GM23248 (cell line): ENCODE data around the gene EMC9. TPM values are rescaled to one million over a fixed set of nuclear protein-coding genes. Genes with fewer than 3 reads are reported as not detected.
A peak's percentile ranks its signal among the peaks of the same experiment; 100 is the strongest.

Experiments used
- DNase-seq: peaks from one replicate; pipeline ENCODE4 v3.0.0-alpha.2; 2015
- H2AFZ ChIP-seq: fragments of 200-600 bp; sonication (generic); 2 replicates; pipeline ENCODE4 v1.6.1; 2016; ENCODE audit warnings: antibody characterized with exemption
- H3F3A ChIP-seq: fragments of 200-600 bp; sonication (generic); 2 replicates; pipeline ENCODE4 v1.6.1; 2016; ENCODE audit warnings: mild to moderate bottlenecking, antibody characterized with exemption, mixed run types; ENCODE audit not compliant: insufficient read depth
- H3K27ac ChIP-seq: fragments of 200-600 bp; sonication (generic); 2 replicates; pipeline ENCODE4 v1.5.1; 2016; ENCODE audit warnings: mild to moderate bottlenecking
- H3K27me3 ChIP-seq: fragments of 200-600 bp; sonication (generic); replicated peaks from 2 replicates; pipeline ENCODE4 v1.6.1; 2016; ENCODE audit warnings: mild to moderate bottlenecking; ENCODE audit not compliant: insufficient read depth
- H3K36me3 ChIP-seq: fragments of 200-600 bp; sonication (generic); 2 replicates; pipeline ENCODE4 v1.6.1; 2016; ENCODE audit warnings: low read depth, mild to moderate bottlenecking
- H3K4me1 ChIP-seq: fragments of 200-600 bp; sonication (generic); 2 replicates; pipeline ENCODE4 v1.6.1; 2016; ENCODE audit warnings: mild to moderate bottlenecking; ENCODE audit not compliant: insufficient read depth
- H3K4me2 ChIP-seq: fragments of 200-600 bp; sonication (generic); one replicate; pipeline ENCODE4 v1.6.1; 2016; ENCODE audit warnings: mild to moderate bottlenecking; ENCODE audit not compliant: unreplicated experiment
- H3K4me3 ChIP-seq: fragments of 200-600 bp; sonication (generic); 2 replicates; pipeline ENCODE4 v1.5.1; 2016; ENCODE audit warnings: mild to moderate bottlenecking
- H3K79me2 ChIP-seq: fragments of 200-600 bp; sonication (generic); 2 replicates; pipeline ENCODE4 v1.6.1; 2016; ENCODE audit warnings: mild to moderate bottlenecking; ENCODE audit not compliant: insufficient read depth
- H3K9ac ChIP-seq: fragments of 200-600 bp; sonication (generic); 2 replicates; pipeline ENCODE4 v1.6.1; 2016; ENCODE audit warnings: mild to moderate bottlenecking
- H3K9me2 ChIP-seq: fragments of 200-600 bp; sonication (generic); 2 replicates; pipeline ENCODE4 v1.6.1; 2016; ENCODE audit warnings: mixed run types, mild to moderate bottlenecking, moderate library complexity; ENCODE audit not compliant: insufficient read depth
- H3K9me3 ChIP-seq: fragments of 200-600 bp; sonication (generic); one replicate; pipeline ENCODE4 v1.6.1; 2017; ENCODE audit warnings: low read depth
- H4K20me1 ChIP-seq: fragments of 200-600 bp; sonication (generic); 2 replicates; pipeline ENCODE4 v1.6.0; 2016; ENCODE audit not compliant: insufficient read depth
- EZH2 ChIP-seq: fragments of 200-600 bp; sonication (generic); IDR thresholded peaks from 2 replicates; pipeline ENCODE4 v1.6.1; 2018; ENCODE audit warnings: antibody characterized with exemption, mild to moderate bottlenecking; ENCODE audit not compliant: insufficient read depth, poor library complexity, severe bottlenecking
- EZH2phosphoT487 ChIP-seq: fragments of 200-600 bp; sonication (generic); IDR thresholded peaks from 2 replicates; pipeline ENCODE4 v1.6.1; 2018; ENCODE audit warnings: antibody characterized with exemption, moderate library complexity, mild to moderate bottlenecking, low read depth; ENCODE audit not compliant: insufficient read depth
- WGBS, 2 experiments: methylation state at CpG; one replicate each; pipeline ENCODE4 v1.1.6; 2015 to 2017; ENCODE audit warnings: low lambda C conversion rate in 2 of 2, low coverage in 1 of 2; ENCODE audit errors: missing lambda C conversion rate in 2 of 2; 5-methylcytosine and 5-hydroxymethylcytosine counted together
- in situ Hi-C: fragments of 300-500 bp; cut with MboI; formaldehyde crosslinking; loops from 2 replicates; pipeline ENCODE4 v1.15.0; 2020
- polyA plus RNA-seq: library from polyadenylated mRNA; unstranded; fragments of >200 nt; fragmentation: Nextera tagmentation; extraction: Ambion mirVana; gene quantifications from 2 replicates; pipeline ENCODE4 v1.2.1, GENCODE V29; 2016
- total RNA-seq: library from RNA; depleted of rRNA; stranded (reverse); fragments of >200 nt; shearing (Covaris generic); gene quantifications from 2 replicates; pipeline ENCODE4 v1.2.3, GENCODE V29; 2014

Gene EMC9
- total and polyA plus RNA-seq, 2 experiments from 2014 or later: 22.9 to 27.4 TPM

- Histone ChIP-seq H2AFZ (peak within 1 kb of the TSS; percentile 66), H3F3A (peaks cover 41% of the 10 kb centered on the region), H3K27ac (peak within 1 kb of the TSS; percentile 79), H3K9me3 (no peaks in the 10 kb centered on the region), H3K4me2 (peak within 1 kb of the TSS; percentile 85), H3K4me1 (peaks cover 37% of the 10 kb centered on the region), H3K79me2 (peaks cover 55% of the 10 kb centered on the region), H3K9me2 (no peaks in the 10 kb centered on the region), H3K27me3 (no peaks in the 10 kb centered on the region), H3K4me3 (peak within 1 kb of the TSS; percentile 84), H4K20me1 (no peaks in the 10 kb centered on the region), H3K9ac (peak within 1 kb of the TSS; percentile 80), H3K36me3 (peaks cover 8% of the 10 kb centered on the region; the same call in 1 of the 2 replicates)
- WGBS, 2 experiments: 0 to 1% methylated on average over 7 to 25 of the region's 25 CpGs
- no peak for TF ChIP-seq EZH2phosphoT487
- no peak for TF ChIP-seq EZH2
- peak; percentile 95 for DNase-seq
- in situ Hi-C loops: no loop called here
Measured at GRCh38 chr14:24146453-24146977, 5.1 kb upstream of the EMC9 start, which contains the start of gene PSME2. TSS of gene PSME2 (minus strand) at chr14:24146610. CDS start at chr14:24146581, 29 bp downstream.

GRCh38 chr14:24145690-24146452 is 4.5 kb upstream of the EMC9 start:
- no peaks in the 10 kb centered on the region for H4K20me1 ChIP-seq
- H3K9me2 ChIP-seq: no peaks in the 10 kb centered on the region
- peak overlapping the region; percentile 83 for H3K4me2 ChIP-seq
- peak overlapping the region; percentile 84 for H3K4me3 ChIP-seq
- H2AFZ ChIP-seq: peak overlapping the region; percentile 66
- peaks cover 55% of the 10 kb centered on the region for H3K79me2 ChIP-seq
- no peaks in the 10 kb centered on the region for H3K9me3 ChIP-seq
- H3K27me3 ChIP-seq: no peaks in the 10 kb centered on the region
- peak overlapping the region; percentile 80 for H3K9ac ChIP-seq
- peak overlapping the region; percentile 79 for H3K27ac ChIP-seq
- peaks cover 8% of the 10 kb centered on the region; the same call in 1 of the 2 replicates for H3K36me3 ChIP-seq
- 15 to 17% methylated on average over 9 of the region's 9 CpGs for WGBS, 2 experiments
- TF ChIP-seq EZH2 (no peak), EZH2phosphoT487 (no peak)
- peaks cover 41% of the 10 kb centered on the region for H3F3A ChIP-seq
- peak; percentile 80 for DNase-seq
- in situ Hi-C loops: no loop called here
- H3K4me1 ChIP-seq: peaks cover 37% of the 10 kb centered on the region

- Histone ChIP-seq H3K9ac (peak overlapping the region; percentile 80), H2AFZ (no peak overlapping the region), H3K4me3 (peak overlapping the region; percentile 84), H3K4me1 (peaks cover 37% of the 10 kb centered on the region), H3K27ac (peak overlapping the region; percentile 79; the same call in 1 of the 2 replicates), H3K36me3 (peaks cover 8% of the 10 kb centered on the region; the same call in 1 of the 2 replicates), H3K4me2 (peak overlapping the region; percentile 83), H3K27me3 (no peaks in the 10 kb centered on the region), H4K20me1 (no peaks in the 10 kb centered on the region), H3F3A (peaks cover 41% of the 10 kb centered on the region), H3K9me2 (no peaks in the 10 kb centered on the region), H3K79me2 (peaks cover 55% of the 10 kb centered on the region), H3K9me3 (no peaks in the 10 kb centered on the region)
- no peak for DNase-seq
- in situ Hi-C loops: no loop called here
- whole genome bisulfite sequencing, 2 experiments: 81 to 88% methylated on average over 2 of the region's 2 CpGs
- no peak for TF ChIP-seq EZH2
- no peak for TF ChIP-seq EZH2phosphoT487
Measured at GRCh38 chr14:24145219-24145618, 3.8 kb upstream of the EMC9 start.

- H3K9me3 ChIP-seq: no peaks in the 10 kb centered on the region
- no peak overlapping the region for H3K9ac ChIP-seq
- peaks cover 4% of the 10 kb centered on the region; the same call in 1 of the 2 replicates for H3K36me3 ChIP-seq
- H3K4me3 ChIP-seq: no peak overlapping the region
- in situ Hi-C loops: no loop called here
- H3K4me2 ChIP-seq: no peak overlapping the region
- H2AFZ ChIP-seq: no peak overlapping the region
- TF ChIP-seq EZH2phosphoT487 (no peak), EZH2 (no peak)
- H3K9me2 ChIP-seq: no peaks in the 10 kb centered on the region
- DNase-seq: no peak
- peaks cover 41% of the 10 kb centered on the region for H3F3A ChIP-seq
- H3K27me3 ChIP-seq: no peaks in the 10 kb centered on the region
- WGBS, 2 experiments: 96 to 100% methylated on average over 1 of the region's 1 CpG
- peaks cover 55% of the 10 kb centered on the region for H3K79me2 ChIP-seq
- no peak overlapping the region for H3K27ac ChIP-seq
- H4K20me1 ChIP-seq: no peaks in the 10 kb centered on the region
- peaks cover 44% of the 10 kb centered on the region for H3K4me1 ChIP-seq
Measured at GRCh38 chr14:24144451-24144850, 3.1 kb upstream of the EMC9 start.
